ENCODE results near the gene VAV2. TPM values are rescaled to one million over a fixed set of nuclear protein-coding genes. Genes with fewer than 3 reads are reported as not detected.

Gene VAV2
- total RNA-seq, 3 donors from 2014 or later: 29.4 to 34.8 (median 34.5) TPM

DNA sequence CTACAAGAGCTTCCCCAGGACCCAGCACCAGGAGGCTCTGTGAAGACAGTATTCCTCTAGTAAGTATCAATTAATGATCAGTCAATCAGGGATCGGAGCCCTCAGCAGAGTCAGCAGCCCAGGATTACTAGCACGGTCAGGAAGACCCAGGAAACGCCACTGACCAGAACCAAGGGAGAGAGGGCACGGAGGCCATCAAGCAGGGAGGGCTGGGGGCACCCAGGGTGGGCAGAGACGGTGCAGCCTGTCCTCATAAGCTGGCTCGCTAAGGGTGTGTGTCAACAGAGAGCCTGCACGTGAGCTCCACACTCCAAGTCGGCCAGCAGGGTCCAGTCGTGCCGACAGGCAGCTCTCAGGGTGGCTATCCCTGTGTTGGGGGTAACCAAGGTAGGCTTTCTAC lies 29.0 kb downstream of the VAV2 start:
- no peaks in the 10 kb centered on the region for H3K4me1 ChIP-seq (ENCODE audit: low read depth)
- no peaks in the 10 kb centered on the region for H3K36me3 ChIP-seq (ENCODE audit: low read depth)
- peak in 1 of 3 donors; percentile 40 for DNase-seq
- no peak overlapping the region for H3K4me3 ChIP-seq
- TF ChIP-seq, protein P1, sequence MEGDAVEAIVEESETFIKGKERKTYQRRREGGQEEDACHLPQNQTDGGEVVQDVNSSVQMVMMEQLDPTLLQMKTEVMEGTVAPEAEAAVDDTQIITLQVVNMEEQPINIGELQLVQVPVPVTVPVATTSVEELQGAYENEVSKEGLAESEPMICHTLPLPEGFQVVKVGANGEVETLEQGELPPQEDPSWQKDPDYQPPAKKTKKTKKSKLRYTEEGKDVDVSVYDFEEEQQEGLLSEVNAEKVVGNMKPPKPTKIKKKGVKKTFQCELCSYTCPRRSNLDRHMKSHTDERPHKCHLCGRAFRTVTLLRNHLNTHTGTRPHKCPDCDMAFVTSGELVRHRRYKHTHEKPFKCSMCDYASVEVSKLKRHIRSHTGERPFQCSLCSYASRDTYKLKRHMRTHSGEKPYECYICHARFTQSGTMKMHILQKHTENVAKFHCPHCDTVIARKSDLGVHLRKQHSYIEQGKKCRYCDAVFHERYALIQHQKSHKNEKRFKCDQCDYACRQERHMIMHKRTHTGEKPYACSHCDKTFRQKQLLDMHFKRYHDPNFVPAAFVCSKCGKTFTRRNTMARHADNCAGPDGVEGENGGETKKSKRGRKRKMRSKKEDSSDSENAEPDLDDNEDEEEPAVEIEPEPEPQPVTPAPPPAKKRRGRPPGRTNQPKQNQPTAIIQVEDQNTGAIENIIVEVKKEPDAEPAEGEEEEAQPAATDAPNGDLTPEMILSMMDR (IDR thresholded peaks at IDR 0.05): no peak
- intact Hi-C loops (cut with DNase I, micrococcal nuclease): no loop called here
- ATAC-seq: no peak
- H3K9me3 ChIP-seq: peaks cover 3% of the 10 kb centered on the region

DNA sequence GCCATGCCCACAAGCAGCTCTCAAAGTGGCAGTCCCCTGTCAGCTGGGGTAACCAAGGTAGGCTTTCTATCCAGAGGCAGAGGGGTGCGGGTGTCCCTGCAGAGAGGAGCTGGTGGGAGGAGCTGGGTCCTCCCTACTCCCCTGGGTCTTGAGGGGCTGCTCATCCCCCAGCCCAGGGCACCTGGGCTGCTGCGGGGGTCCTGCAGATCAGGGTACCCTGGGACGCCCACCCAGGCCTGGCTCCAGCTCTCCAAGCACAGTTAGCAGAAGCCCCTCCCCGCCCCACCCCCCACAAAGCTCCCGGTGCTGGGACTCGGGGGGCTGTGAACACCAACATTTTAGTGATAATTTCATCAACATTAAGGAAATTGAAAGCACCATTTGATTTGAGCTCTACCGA lies 29.8 kb downstream of the VAV2 start:
- H3K4me3 ChIP-seq: no peak overlapping the region
- H3K9me3 ChIP-seq: peaks cover 3% of the 10 kb centered on the region
- H3K36me3 ChIP-seq (ENCODE audit: low read depth): no peaks in the 10 kb centered on the region
- no peak for ATAC-seq
- peak in 1 of 3 donors; percentile 30 for DNase-seq
- TF ChIP-seq, protein P1 (IDR thresholded peaks at IDR 0.05): no peak
- no peaks in the 10 kb centered on the region for H3K4me1 ChIP-seq (ENCODE audit: low read depth)
- intact Hi-C loops (cut with DNase I, micrococcal nuclease): no loop called here

DNA sequence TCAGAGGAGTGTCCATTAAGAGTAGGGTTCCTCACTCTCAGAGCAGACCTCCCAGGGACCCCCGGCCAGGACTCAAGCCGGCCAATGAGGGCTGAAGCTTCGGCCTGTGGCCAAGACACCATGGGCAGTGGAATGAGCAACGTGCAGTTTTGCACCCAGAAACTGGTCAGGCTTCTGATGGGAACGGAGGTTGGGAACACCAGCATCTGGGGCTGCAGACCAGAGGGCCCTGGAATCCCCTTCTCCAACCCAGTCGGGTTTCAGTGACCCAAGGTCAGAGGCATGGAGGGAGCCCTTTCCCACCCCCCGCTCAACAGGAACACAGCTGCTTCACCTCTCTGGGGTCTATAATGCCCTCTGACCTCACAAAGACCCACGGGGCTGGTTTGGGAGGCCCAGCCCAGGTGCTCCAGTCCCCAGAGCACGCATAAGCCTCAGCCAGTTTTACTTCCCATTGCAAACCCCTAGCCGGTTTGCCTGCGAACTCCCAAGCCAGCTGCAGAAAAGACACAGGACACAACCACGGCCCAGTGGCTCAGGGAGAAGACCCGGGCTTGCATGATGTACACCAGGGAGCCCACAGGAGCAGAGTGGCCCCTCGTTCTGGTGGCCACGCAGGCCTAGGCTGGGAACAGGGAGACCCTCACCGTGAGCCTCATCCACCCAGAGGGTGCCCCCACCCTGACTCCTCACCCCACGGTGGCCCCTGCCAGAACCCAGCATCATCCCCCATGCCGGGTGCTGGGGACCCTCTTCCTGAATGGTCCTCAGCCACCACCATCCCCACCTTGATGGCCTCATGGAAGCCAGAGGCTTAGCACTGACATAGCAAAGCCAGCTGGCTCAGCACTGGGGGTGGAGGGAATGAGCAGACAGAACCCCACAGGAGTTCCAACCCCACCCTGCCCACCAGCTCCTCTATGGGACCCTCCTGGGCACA lies 30.6 kb downstream of the VAV2 start:
- ATAC-seq (no peak), DNase-seq (peak in 2 of 3 donors; percentile 22 to 47)
- Histone ChIP-seq H3K9me3 (peaks cover 3% of the 10 kb centered on the region), H3K4me1 (ENCODE audit: low read depth) (no peaks in the 10 kb centered on the region), H3K4me3 (no peak overlapping the region), H3K36me3 (ENCODE audit: low read depth) (no peaks in the 10 kb centered on the region)
- TF ChIP-seq, protein P1 (IDR thresholded peaks at IDR 0.05): no peak
- intact Hi-C loops (cut with DNase I, micrococcal nuclease): no loop called here

DNA sequence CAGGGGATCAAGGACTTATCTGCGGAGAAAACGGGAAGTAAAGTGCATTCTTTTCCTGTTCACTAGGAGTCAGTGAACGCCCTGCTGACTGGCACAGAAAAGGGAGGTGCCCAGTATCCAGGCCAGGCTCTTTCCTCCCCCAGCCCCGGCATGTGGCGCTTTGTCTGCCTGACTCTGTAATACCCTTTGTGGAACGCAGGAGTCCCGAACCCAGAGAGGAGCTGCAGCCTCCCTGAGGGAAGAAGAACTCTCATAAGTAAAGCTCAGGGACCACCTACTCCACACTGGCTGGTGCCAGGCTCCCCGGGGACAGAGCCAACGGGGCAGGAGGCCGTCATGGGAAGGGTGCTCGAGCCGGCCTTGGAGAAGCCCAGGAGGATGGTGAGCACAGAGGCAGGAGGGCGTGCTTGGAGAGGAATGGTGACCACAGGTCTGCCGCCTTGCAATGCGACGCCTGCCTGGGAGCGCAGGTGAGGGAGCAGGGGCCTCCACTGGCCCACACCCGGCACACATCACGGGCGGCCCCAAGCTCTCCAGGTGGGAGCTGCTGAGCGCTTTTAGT lies 31.5 kb downstream of the VAV2 start:
- ATAC-seq (peak; percentile 84), DNase-seq (peak; percentile 29 to 61 (median 45))
- no peaks in the 10 kb centered on the region for H3K36me3 ChIP-seq (ENCODE audit: low read depth)
- H3K4me1 ChIP-seq (ENCODE audit: low read depth): peaks cover 3% of the 10 kb centered on the region
- no peak overlapping the region for H3K4me3 ChIP-seq
- TF ChIP-seq, protein P1 (IDR thresholded peaks at IDR 0.05): no peak
- peaks cover 3% of the 10 kb centered on the region for H3K9me3 ChIP-seq
- intact Hi-C loops (cut with DNase I, micrococcal nuclease): no loop called here

DNA sequence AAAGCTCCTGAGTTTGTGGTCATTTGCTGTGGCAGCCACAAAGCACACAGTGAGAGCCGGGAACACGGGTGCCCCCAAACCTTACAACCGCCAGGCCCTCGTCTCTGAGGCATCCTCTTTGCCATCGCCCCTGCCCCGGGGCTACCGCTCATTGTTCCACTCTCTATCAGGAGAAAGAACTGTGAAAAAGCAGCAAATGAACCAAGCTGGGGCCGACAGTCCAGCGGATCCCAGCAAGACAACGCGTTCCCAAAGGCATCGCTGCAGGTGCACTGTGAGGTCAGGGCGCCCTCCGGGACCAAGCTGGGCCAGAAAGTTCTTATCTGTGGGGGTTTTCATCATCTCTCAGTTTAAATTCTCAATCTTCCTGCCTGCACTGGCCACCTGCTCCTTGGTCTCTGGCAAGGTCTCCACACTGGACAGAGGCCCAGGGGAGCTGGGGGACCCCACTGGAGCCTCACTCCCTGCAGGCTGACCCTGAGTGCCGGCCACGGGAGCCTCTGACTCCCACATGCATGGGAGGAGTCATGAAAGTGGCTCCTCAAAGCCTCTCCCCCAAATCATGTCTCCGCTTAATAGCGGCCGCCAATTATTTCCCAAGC lies 32.1 kb downstream of the VAV2 start:
- Histone ChIP-seq H3K4me1 (ENCODE audit: low read depth) (peaks cover 3% of the 10 kb centered on the region), H3K4me3 (no peak overlapping the region), H3K36me3 (ENCODE audit: low read depth) (no peaks in the 10 kb centered on the region), H3K9me3 (peaks cover 3% of the 10 kb centered on the region)
- TF ChIP-seq, protein P1 (IDR thresholded peaks at IDR 0.05): no peak
- intact Hi-C loops (cut with DNase I, micrococcal nuclease): no loop called here
- DNase-seq (peak in 2 of 3 donors; percentile 12 to 44), ATAC-seq (no peak)
